IMR-90 (cell line): ENCODE data around the gene OR10G2. TPM values are rescaled to one million over a fixed set of nuclear protein-coding genes. Genes with fewer than 3 reads are reported as not detected.

Experiments
- ATAC-seq: fragments of 200-7000 bp; cut with Tn5 transposase; 2 replicates; pipeline ENCODE4 v1.9.1; 2020; ENCODE audit warnings: low read depth, mild to moderate bottlenecking, moderate library complexity
- BruUV-seq: library from RNA; stranded (reverse); fragments of 400-500 nt; replicated peaks from 2 replicates; lab custom pipeline; 2021; lab: Mats Ljungman, UMichigan
- CTCF ChIA-PET: fragments of 300-600 bp; formaldehyde crosslinking; extraction: SDS; loops from one replicate; lab custom pipeline; 2021; ENCODE audit warnings: antibody characterized with exemption; lab: Yijun Ruan, JAX
- POLR2A ChIA-PET: fragments of 300-600 bp; sonication (Branson Sonifier 250); formaldehyde crosslinking; loops from one replicate; lab custom pipeline; 2022; ENCODE audit warnings: antibody characterized with exemption; ENCODE audit not compliant: unreplicated experiment; lab: Charles Lee
- DNase-seq: peaks from one replicate; pipeline ENCODE4 v3.0.0; 2013
- H2AFZ ChIP-seq: replicated peaks from 2 replicates; pipeline ENCODE3; 2013; ENCODE audit warnings: low read length, mild to moderate bottlenecking; ENCODE audit not compliant: poor library complexity
- H2AK5ac ChIP-seq: 2 replicates; pipeline ENCODE4 v1.6.1; 2013; ENCODE audit warnings: low read depth, low read length, inconsistent platforms
- H2AK9ac ChIP-seq: replicated peaks from 2 replicates; pipeline ENCODE3; 2013; ENCODE audit warnings: mild to moderate bottlenecking, low read depth, low read length, moderate library complexity; ENCODE audit not compliant: poor library complexity
- H2BK120ac ChIP-seq: 2 replicates; pipeline ENCODE4 v1.6.1; 2013; ENCODE audit warnings: low read depth, low read length, inconsistent platforms
- H2BK15ac ChIP-seq: 3 replicates; pipeline ENCODE4 v1.6.1; 2013; ENCODE audit warnings: low read depth, low read length, inconsistent platforms
- H2BK20ac ChIP-seq: 2 replicates; pipeline ENCODE4 v1.6.1; 2013; ENCODE audit warnings: low read depth, mild to moderate bottlenecking, inconsistent platforms, low read length, moderate library complexity
- H2BK5ac ChIP-seq: 2 replicates; pipeline ENCODE4 v1.6.1; 2013; ENCODE audit warnings: mild to moderate bottlenecking, low read depth, low read length, inconsistent platforms; ENCODE audit not compliant: poor library complexity, severe bottlenecking
- H3K14ac ChIP-seq: replicated peaks from 2 replicates; pipeline ENCODE4 v1.6.1; 2013; ENCODE audit warnings: low read depth, low read length, inconsistent platforms
- H3K18ac ChIP-seq: 2 replicates; pipeline ENCODE4 v1.6.1; 2013; ENCODE audit warnings: low read depth, low read length, control low read depth
- H3K23ac ChIP-seq: 2 replicates; pipeline ENCODE4 v1.6.1; 2013; ENCODE audit warnings: low read depth, low read length, inconsistent platforms
- H3K27ac ChIP-seq: 2 replicates; pipeline ENCODE4 v1.5.1; 2013; ENCODE audit warnings: mild to moderate bottlenecking, control low read depth, low read length; ENCODE audit not compliant: insufficient read depth
- H3K27me3 ChIP-seq: 2 replicates; pipeline ENCODE4 v1.6.1; 2013; ENCODE audit warnings: low read length; ENCODE audit not compliant: control insufficient read depth, insufficient read depth
- H3K36me3 ChIP-seq: 2 replicates; pipeline ENCODE4 v1.6.1; 2013; ENCODE audit warnings: low read length, mixed read lengths; ENCODE audit not compliant: control insufficient read depth, insufficient read depth
- H3K4ac ChIP-seq: 2 replicates; pipeline ENCODE4 v1.6.1; 2013; ENCODE audit warnings: low read depth, low read length, inconsistent platforms
- H3K4me1 ChIP-seq: 2 replicates; pipeline ENCODE4 v1.6.1; 2013; ENCODE audit warnings: low read length, mixed read lengths; ENCODE audit not compliant: control insufficient read depth, insufficient read depth
- H3K4me2 ChIP-seq: 2 replicates; pipeline ENCODE4 v1.6.1; 2013; ENCODE audit warnings: low read depth, mild to moderate bottlenecking, control low read depth, low read length, moderate library complexity
- H3K4me3 ChIP-seq: 2 replicates; pipeline ENCODE4 v1.5.1; 2013; ENCODE audit warnings: low read depth, mild to moderate bottlenecking, control low read depth, low read length, moderate library complexity; ENCODE audit not compliant: insufficient read depth
- H3K56ac ChIP-seq: 2 replicates; pipeline ENCODE4 v1.6.1; 2013; ENCODE audit warnings: low read length, inconsistent platforms; ENCODE audit not compliant: insufficient read depth; ENCODE audit errors: extremely low read depth
- H3K79me1 ChIP-seq, 2 experiments: 2 replicates each; pipeline ENCODE4 v1.6.1; 2013; ENCODE audit warnings: low read length in 2 of 2, inconsistent platforms in 1 of 2, low read depth in 1 of 2
- H3K9ac ChIP-seq: 2 replicates; pipeline ENCODE4 v1.6.1; 2013; ENCODE audit warnings: low read depth, low read length, control low read depth
- H3K9me1 ChIP-seq: 2 replicates; pipeline ENCODE4 v1.6.1; 2013; ENCODE audit warnings: low read length, inconsistent platforms; ENCODE audit not compliant: insufficient read depth
- H3K9me3 ChIP-seq: 2 replicates; pipeline ENCODE4 v1.6.1; 2013; ENCODE audit warnings: low read length; ENCODE audit not compliant: control insufficient read depth, insufficient read depth
- H4K20me1 ChIP-seq: 2 replicates; pipeline ENCODE4 v1.6.1; 2013; ENCODE audit warnings: low read length, inconsistent platforms; ENCODE audit not compliant: insufficient read depth
- H4K5ac ChIP-seq: 2 replicates; pipeline ENCODE4 v1.6.1; 2013; ENCODE audit warnings: mild to moderate bottlenecking, low read depth, low read length, control low read depth
- H4K8ac ChIP-seq, 2 experiments: 2 replicates each; pipeline ENCODE4 v1.6.1; 2013; ENCODE audit warnings: low read depth in 2 of 2, low read length in 2 of 2, control low read depth in 1 of 2, inconsistent platforms in 1 of 2
- H4K91ac ChIP-seq: 2 replicates; pipeline ENCODE4 v1.6.1; 2013; ENCODE audit warnings: low read depth, low read length, inconsistent platforms; ENCODE audit not compliant: insufficient read depth
- BHLHE40 ChIP-seq: fragments of 150-350 bp; IDR thresholded peaks from 2 replicates; pipeline ENCODE4 v1.6.1; 2016; ENCODE audit warnings: mild to moderate bottlenecking, low read depth, low read length
- FOS ChIP-seq: fragments of 150-350 bp; IDR thresholded peaks from 2 replicates; pipeline ENCODE4 v1.6.1; 2016; ENCODE audit warnings: low read depth, low read length
- MXI1 ChIP-seq: IDR thresholded peaks from 2 replicates; pipeline ENCODE4 v1.6.1; 2012; ENCODE audit warnings: low read depth, mild to moderate bottlenecking, low read length, moderate library complexity, borderline replicate concordance
- NFE2L2 ChIP-seq: fragments of 150-350 bp; IDR thresholded peaks from 2 replicates; pipeline ENCODE4 v1.6.1; 2016; ENCODE audit warnings: low read depth, mild to moderate bottlenecking, low read length
- POLR2A ChIP-seq: IDR thresholded peaks from 2 replicates; pipeline ENCODE4 v1.6.1; 2012; ENCODE audit warnings: mild to moderate bottlenecking, low read depth, low read length
- RAD21 ChIP-seq: IDR thresholded peaks from 2 replicates; pipeline ENCODE4 v1.6.1; 2012; ENCODE audit warnings: low read length, improper control_type of control experiment
- RCOR1 ChIP-seq: IDR thresholded peaks from 2 replicates; pipeline ENCODE4 v1.6.1; 2012; ENCODE audit warnings: mild to moderate bottlenecking, low read length, improper control_type of control experiment; ENCODE audit not compliant: insufficient replicate concordance
- WGBS, 2 experiments: methylation state at CpG; one replicate each; pipeline versions ENCODE4 v1.1.5 to v1.1.7; 2013; ENCODE audit warnings: missing lambda C conversion rate in 2 of 2; ENCODE audit not compliant: insufficient read length in 1 of 2; ENCODE audit errors: extremely low coverage in 2 of 2; 5-methylcytosine and 5-hydroxymethylcytosine counted together
- dilution Hi-C: fragments of 300-500 bp; cut with HindIII; formaldehyde crosslinking; loops from one replicate; pipeline ENCODE4 v1.14.3; 2018; ENCODE audit warnings: low sequenced_read_pairs; ENCODE audit not compliant: unreplicated experiment
- in situ Hi-C: fragments of 300-500 bp; cut with MboI; formaldehyde crosslinking; loops from 3 replicates; pipeline ENCODE4 v1.14.3; 2019; ENCODE audit warnings: low sequenced_read_pairs, inconsistent platforms, mixed read lengths
- intact Hi-C: fragments of 100-400 bp; cut with micrococcal nuclease; formaldehyde crosslinking; loops from 2 replicates; pipeline ENCODE4 v1.10.0; 2022
- polyA plus RNA-seq, 3 experiments: library from polyadenylated mRNA; depleted of rRNA; stranded (reverse); fragments of >200 nt; gene quantifications; 2 replicates each; pipeline ENCODE4 v1.2.3, GENCODE V29; 2012; ENCODE audit warnings: low replicate concordance in 1 of 3
- total RNA-seq: library from RNA; depleted of rRNA; stranded (reverse); fragments of >200 nt; gene quantifications from 2 replicates; pipeline ENCODE4 v1.2.3, GENCODE V29; 2012
- TF ChIP-seq, protein P1 (sequence below): fragments of 150-350 bp; IDR thresholded peaks from 2 replicates; pipeline ENCODE4 v1.6.1; 2016; ENCODE audit warnings: low read depth, mild to moderate bottlenecking, low read length, moderate library complexity, borderline replicate concordance

The OR10G2 gene
- total and polyA plus RNA-seq, 2 of the 4 experiments (the other 2 are of a cell fraction), result not detected

DNA sequence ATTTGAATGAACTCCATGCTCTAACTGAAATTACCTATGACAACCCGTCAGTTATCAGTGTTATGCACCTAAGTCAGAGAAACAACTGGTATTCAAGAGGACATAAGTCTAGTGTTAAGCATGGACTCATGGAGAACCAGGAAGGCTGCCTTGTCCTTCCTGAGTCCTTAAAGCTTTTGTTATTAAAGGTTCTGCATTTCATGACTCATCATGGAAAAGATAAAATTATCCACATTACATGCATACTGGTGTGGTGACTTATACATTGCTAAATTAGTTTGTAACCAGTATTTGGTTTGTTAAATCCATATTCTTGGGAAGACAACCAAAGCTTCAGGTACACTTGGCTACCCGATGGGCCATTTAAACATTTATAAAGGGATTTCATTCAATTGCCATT is 45.3 kb upstream of the OR10G2 start:
- WGBS, 2 experiments, result no CpG with 5 or more reads among the region's 2 CpGs
- Histone ChIP-seq H2BK5ac (no peak overlapping the region), H3K9ac (no peak overlapping the region), H3K9me1 (no peaks in the 10 kb centered on the region), H3K23ac (no peak overlapping the region), H3K4me2 (peak overlapping the region; percentile 27; the same call in 1 of the 2 replicates), H2AFZ (no peak overlapping the region), H3K4ac (no peak overlapping the region), H3K18ac (peak overlapping the region; percentile 23; the same call in 1 of the 2 replicates), H3K4me3 (no peak overlapping the region), H3K14ac (no peak overlapping the region), H3K27ac (no peak overlapping the region), H3K4me1 (no peaks in the 10 kb centered on the region), H4K8ac (no peak overlapping the region), H3K79me1 (no peaks in the 10 kb centered on the region), H3K9me3 (no peaks in the 10 kb centered on the region), H3K56ac (no peak overlapping the region), H2BK120ac (no peak overlapping the region), H3K27me3 (no peaks in the 10 kb centered on the region), H2BK20ac (no peak overlapping the region), H3K36me3 (no peaks in the 10 kb centered on the region), H4K91ac (no peak overlapping the region), H4K20me1 (no peaks in the 10 kb centered on the region), H2AK5ac (no peak overlapping the region), H4K5ac (no peak overlapping the region; the same call in 1 of the 2 replicates), H2AK9ac (no peak overlapping the region), H2BK15ac (no peak overlapping the region)
- TF ChIP-seq RCOR1 (no peak), MXI1 (no peak), NFE2L2 (no peak), RAD21 (no peak), POLR2A (no peak), FOS (peak; percentile 40; the same call in 1 of the 2 replicates), BHLHE40 (no peak)
- TF ChIP-seq, protein P1, sequence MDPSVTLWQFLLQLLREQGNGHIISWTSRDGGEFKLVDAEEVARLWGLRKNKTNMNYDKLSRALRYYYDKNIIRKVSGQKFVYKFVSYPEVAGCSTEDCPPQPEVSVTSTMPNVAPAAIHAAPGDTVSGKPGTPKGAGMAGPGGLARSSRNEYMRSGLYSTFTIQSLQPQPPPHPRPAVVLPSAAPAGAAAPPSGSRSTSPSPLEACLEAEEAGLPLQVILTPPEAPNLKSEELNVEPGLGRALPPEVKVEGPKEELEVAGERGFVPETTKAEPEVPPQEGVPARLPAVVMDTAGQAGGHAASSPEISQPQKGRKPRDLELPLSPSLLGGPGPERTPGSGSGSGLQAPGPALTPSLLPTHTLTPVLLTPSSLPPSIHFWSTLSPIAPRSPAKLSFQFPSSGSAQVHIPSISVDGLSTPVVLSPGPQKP, result no peak
- CTCF ChIA-PET, result no interaction called here
- in situ Hi-C loops (no loop called here), intact Hi-C loops (no loop called here), dilution Hi-C loops (no loop called here)
- ATAC-seq, result peak; percentile 24; the same call in 1 of the 2 replicates
- POLR2A ChIA-PET, result no interaction called here
- peak; percentile 59 for DNase-seq
- BruUV-seq, result no TSS peak
